Skeletal muscle cell (primary cell): ENCODE results near the gene ADCK1.
"Not testable (repeated sequence)": the region's sequence is repeated elsewhere in the genome, so short reads cannot be mapped to it uniquely, and the experiment has no call there.

ENCODE experiments used
- DNase-seq: peaks from one replicate; pipeline ENCODE4 v3.0.0-alpha.2; 2010; ENCODE audit warnings: low read depth
- H3K4me3 ChIP-seq: 2 replicates; pipeline ENCODE4 v1.5.1; 2011; ENCODE audit warnings: low read depth, mild to moderate bottlenecking, control low read depth, low read length, moderate library complexity

Gene ADCK1

DNA sequence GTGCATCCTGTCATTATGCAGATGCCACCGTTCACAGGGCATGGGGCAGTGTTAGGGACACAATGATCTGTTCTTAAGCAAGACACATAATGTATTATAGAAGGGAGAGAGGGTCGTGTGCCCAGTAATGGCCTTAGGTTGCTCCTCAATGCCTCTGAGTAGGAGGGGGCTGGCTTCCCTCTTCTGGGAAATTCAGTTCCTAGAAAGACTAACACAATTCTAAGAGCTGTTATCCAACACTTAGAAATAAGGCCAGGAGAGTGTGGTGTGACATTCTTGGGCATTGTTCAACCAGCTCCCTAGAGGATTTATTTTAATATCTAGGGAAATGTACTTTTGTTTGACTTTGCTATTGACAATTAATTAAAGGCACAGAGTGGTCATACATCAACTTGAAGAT is 118.5 kb downstream of the ADCK1 start:
- no peak for DNase-seq
- no peak overlapping the region for H3K4me3 ChIP-seq

- DNase-seq = no peak
Observed at GRCh38 chr14:77920312-77920711, 120.4 kb downstream of the ADCK1 start.

DNA sequence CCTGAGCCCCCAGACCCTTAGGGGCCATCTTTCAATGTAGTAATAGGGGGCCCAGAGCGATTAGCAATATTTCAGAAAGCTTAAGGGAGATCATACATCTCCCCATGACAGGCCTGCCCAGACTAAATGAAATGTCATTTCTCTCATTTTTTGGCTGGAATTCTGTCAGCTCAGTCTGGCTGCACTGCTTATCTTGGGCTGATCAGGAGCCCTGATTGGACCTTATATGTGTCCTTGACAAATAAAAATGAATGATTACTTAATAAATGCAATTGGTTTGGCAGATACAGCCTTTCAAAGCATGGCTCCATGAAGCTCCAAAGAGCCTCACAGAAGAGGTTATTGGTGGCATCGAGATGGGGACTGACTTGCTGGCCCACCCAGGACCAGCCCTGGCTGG is 121.9 kb downstream of the ADCK1 start:
- no peak overlapping the region for H3K4me3 ChIP-seq
- DNase-seq = no peak

More at GRCh38 chr14:77920312-77920711, 120.4 kb downstream of the ADCK1 start:
- H3K4me3 ChIP-seq = no peak overlapping the region

GRCh38 chr14:77923131-77923936 is 123.4 kb downstream of the ADCK1 start:
- H3K4me3 ChIP-seq = no peak overlapping the region
- no peak for DNase-seq

- H3K4me3 ChIP-seq = no peak overlapping the region
- DNase-seq = no peak
Observed at GRCh38 chr14:77924141-77924948, 124.4 kb downstream of the ADCK1 start.

DNA sequence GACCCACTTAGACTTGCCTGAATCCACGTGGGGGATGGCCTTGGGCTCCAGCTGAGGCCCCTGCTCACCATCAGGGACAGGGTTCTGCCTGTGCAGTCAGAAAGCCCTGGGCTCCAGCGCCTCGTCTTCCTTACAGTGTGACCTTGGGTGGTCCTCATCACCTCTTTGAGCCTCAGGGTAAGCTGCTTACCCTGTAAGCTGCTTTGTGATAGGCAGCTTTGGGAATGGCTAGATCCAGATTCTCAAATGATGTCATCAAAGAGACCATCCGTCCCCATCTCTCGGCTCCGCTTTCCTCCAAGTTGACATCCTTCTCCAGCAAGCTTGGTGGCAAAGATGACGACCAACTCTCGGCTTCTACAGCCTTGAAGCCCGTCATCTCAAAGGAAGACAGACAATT is 127.0 kb downstream of the ADCK1 start:
- no peak for DNase-seq
- no peak overlapping the region for H3K4me3 ChIP-seq

DNA sequence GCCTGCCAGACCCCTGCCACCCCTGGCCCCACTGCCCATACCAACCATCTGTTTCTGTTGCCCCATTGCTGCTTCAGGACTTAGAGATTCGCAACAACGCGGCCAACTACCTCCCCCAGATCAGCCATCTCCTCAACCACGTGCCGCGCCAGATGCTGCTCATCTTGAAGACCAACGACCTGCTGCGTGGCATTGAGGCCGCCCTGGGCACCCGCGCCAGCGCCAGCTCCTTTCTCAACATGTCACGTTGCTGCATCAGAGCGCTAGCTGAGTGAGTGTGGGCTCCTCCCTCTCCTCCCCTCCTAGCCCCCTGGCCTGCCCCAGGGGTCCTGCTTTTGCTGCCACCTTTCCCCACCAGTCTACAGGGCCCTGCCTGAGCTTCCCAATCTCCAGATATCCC is 131.5 kb downstream of the ADCK1 start:
- no peak for DNase-seq
- H3K4me3 ChIP-seq = no peak overlapping the region

DNA sequence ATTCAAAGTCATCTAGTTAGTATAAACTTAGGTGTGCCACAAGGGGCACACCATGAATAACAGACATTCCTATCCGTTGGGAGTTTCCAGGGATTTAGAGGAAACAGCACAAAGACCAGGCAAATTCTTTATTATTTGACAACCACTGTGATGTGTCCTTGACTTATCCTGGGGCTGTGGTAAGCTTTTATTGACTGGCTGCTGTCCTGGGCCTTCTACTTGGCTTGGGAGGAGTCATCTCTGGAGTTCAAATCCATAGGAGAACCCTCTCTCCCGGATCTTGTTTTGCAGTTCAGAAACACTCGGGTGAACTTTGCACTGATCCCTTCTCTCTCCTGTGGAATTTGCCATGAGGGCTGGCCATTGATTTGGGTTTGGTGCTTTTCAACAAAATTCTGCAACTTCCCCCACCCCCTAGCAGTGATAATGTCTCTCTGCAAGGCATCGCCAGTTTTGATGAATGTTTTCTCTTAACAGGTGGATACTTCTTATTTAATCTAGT is 136.3 kb downstream of the ADCK1 start:
- no peak for DNase-seq

DNA sequence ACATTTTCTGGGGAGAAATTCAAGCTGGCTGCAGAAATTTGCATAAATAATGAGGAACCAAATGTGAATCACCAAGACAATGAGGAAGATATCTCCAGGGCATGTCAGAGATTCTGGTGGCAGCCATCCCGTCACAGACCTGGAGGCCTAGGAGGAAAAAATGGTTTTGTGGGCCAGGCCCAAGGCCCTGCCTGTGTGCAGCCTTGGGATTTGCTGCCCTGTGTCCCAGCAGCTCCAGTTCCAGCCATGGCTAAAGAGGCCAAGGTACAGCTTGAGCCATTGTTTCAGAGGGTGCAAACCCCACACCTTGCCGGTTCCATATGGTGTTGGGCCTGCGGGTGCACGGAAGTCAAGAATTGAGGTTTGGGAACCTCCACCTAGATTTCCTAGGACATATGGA is 147.5 kb downstream of the ADCK1 start:
- DNase-seq = no peak
- H3K4me3 ChIP-seq = no peak overlapping the region

More for the DNA sequence above, 136.3 kb downstream of the ADCK1 start:
- no peak overlapping the region for H3K4me3 ChIP-seq

GRCh38 chr14:77950371-77951063 is 150.6 kb downstream of the ADCK1 start:
- no peak overlapping the region for H3K4me3 ChIP-seq
- DNase-seq = no peak

DNA sequence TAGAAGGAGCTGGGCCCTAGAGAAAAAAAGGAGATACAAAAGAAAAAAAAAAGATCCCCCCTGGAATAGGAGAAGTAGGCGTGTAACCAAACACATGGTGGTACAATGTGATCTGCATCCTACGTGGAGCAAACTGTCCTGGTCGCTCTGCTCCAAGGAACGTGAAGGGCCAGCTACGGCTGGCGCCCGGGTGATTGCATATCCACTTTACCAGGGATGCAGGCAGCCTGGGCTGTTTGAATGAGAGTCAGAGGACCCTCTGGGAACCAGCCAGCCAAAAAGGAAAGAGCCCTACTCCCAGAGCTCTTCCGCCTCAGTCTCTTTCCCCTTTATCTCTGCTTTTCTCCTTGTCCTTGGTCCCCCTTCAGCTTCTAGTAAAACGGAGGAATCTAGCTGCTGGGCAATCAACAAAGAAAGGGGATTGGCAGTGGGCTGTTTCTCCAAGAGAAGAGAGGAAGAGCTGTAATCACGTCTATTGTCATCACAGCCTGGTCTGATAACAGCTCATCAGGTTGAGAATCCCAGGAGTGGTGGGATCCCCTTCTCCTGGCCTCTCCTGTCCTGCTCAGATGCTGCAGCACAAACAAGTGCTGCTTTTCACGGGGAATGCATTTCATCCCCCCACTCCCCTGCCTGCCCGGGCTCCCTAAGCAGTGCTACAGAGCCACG is 156.0 kb downstream of the ADCK1 start:
- no peak for DNase-seq
- no peak overlapping the region for H3K4me3 ChIP-seq

DNA sequence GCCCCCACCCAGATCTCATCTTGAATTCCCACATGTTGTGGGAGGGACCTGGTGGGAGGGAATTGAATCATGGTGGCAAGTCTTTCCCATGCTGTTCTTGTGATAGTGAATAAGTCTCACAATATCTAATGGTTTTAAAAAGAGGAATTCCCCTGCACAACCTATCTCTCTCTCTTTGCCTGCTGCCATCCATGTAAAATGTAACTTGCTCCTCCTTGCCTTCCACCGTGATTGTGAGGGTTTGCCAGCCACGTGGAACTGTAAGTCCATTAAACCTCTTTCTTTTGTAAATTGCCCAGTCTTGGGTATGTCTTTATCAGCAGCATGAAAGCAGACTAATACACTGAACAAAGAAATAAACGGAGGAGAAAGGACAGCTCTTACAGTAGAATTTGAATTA is 159.8 kb downstream of the ADCK1 start:
- H3K4me3 ChIP-seq, DNase-seq: not testable (repeated sequence)

- no peak for DNase-seq
- H3K4me3 ChIP-seq = no peak overlapping the region
Observed at GRCh38 chr14:77961847-77962580, 162.1 kb downstream of the ADCK1 start.

GRCh38 chr14:77962731-77963520 is 163.0 kb downstream of the ADCK1 start:
- no peak overlapping the region for H3K4me3 ChIP-seq
- no peak for DNase-seq

GRCh38 chr14:77964586-77964985 is 164.7 kb downstream of the ADCK1 start:
- no peak overlapping the region for H3K4me3 ChIP-seq
- DNase-seq = no peak

DNA sequence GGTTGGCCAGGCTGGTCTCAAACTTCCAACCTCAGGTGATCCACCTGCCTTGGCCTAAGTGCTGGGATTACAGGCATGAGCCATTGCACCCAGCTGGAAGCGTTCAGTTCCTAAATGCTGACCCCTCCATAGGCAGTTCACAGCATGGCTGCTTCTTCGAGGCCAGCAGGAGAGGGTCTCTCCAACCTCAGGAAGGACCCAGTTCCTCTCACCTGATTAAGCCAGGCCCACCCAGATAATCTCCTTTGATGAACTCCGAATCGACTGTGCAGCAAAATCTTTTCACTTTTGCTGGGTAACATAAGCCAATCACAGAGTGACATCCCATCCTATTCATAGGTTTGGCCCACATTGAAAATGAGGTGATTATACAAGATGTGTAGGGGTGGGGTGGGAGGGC is 165.1 kb downstream of the ADCK1 start:
- DNase-seq = no peak
- H3K4me3 ChIP-seq = no peak overlapping the region

DNA sequence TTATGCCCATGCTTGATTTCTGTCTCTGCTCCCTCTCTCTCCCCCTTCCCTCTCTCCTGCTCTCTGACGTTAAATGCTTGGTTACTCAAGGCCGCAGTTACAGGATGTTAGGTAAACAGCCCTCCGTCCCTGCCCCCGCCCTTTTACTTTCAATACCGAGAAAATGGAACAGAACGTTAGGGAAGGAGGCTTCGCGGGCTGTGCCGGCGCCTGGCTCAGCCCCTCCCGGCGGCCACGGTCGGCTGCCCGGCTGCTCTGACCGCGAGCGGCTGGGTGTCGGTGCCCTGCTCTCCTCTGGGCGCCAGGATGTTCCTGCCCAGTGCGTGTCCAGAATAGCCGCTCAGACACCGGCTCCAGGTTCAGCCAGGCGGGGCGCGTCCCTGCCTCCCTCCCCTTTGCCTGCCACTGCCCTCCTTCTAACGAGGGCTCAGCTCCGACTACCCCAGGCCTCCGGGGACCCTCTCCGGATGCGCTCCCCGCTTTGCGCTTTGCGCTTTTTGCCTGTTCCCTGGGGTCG is 166.1 kb downstream of the ADCK1 start:
- DNase-seq = no peak
- H3K4me3 ChIP-seq = peak overlapping the region; percentile 23

DNA sequence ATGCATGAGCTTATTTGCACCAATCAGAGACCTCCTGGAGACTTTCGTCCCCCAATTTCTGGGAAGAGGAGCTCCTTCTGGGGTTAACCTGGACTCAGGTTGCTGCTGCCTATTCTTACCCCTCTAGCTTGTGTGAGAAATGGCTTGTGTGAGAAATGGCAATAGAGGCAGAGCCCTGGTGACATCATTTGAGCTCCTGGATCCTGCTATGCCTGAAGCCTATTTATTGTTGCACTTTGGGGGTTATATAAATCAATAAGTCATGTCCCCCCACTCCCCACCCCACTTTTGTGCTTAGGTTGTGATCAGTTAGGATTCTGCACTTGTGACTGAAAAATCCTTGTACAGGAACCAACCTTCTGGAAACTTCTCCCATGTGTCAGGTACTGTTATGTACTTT is 167.2 kb downstream of the ADCK1 start:
- DNase-seq = no peak
- no peak overlapping the region for H3K4me3 ChIP-seq
